Hepatocyte (in vitro differentiated cells): Measurements from ENCODE around the gene ATCAY. TPM values are rescaled to one million over a fixed set of nuclear protein-coding genes. Genes with fewer than 3 reads are reported as not detected.
A peak's percentile ranks its signal among the peaks of the same experiment; 100 is the strongest.

Experiments
- DNase-seq: peaks from one replicate; pipeline ENCODE4 v3.0.0-alpha.2; 2016; ENCODE audit warnings: low spot score
- H2AFZ ChIP-seq: fragments of 200-600 bp; sonication (generic); 2 replicates; pipeline ENCODE4 v1.6.0; 2016; ENCODE audit warnings: antibody characterized with exemption, mild to moderate bottlenecking
- H3K27ac ChIP-seq: fragments of 200-600 bp; sonication (generic); 2 replicates; pipeline ENCODE4 v1.5.1; 2016; ENCODE audit warnings: mild to moderate bottlenecking
- H3K27me3 ChIP-seq: fragments of 200-600 bp; sonication (generic); 2 replicates; pipeline ENCODE4 v1.6.1; 2016
- H3K36me3 ChIP-seq: fragments of 200-600 bp; sonication (generic); replicated peaks from 2 replicates; pipeline ENCODE4 v1.5.1; 2016; ENCODE audit warnings: low read depth; ENCODE audit not compliant: insufficient read depth
- H3K4me1 ChIP-seq: fragments of 200-600 bp; sonication (generic); 2 replicates; pipeline ENCODE4 v1.5.1; 2016; ENCODE audit warnings: mild to moderate bottlenecking, moderate library complexity; ENCODE audit not compliant: insufficient read depth
- H3K4me2 ChIP-seq: fragments of 200-600 bp; sonication (generic); 2 replicates; pipeline ENCODE4 v1.6.0; 2016
- H3K4me3 ChIP-seq: fragments of 200-600 bp; sonication (generic); 2 replicates; pipeline ENCODE4 v1.5.1; 2016; ENCODE audit warnings: mild to moderate bottlenecking
- H3K79me2 ChIP-seq: fragments of 200-600 bp; sonication (generic); 2 replicates; pipeline ENCODE4 v1.6.0; 2017; ENCODE audit warnings: mild to moderate bottlenecking
- H3K9me2 ChIP-seq: fragments of 200-600 bp; sonication (generic); replicated peaks from 2 replicates; pipeline ENCODE4 v1.6.0; 2017; ENCODE audit warnings: mild to moderate bottlenecking; ENCODE audit not compliant: insufficient read depth
- H3K9me3 ChIP-seq: fragments of 200-600 bp; sonication (generic); 2 replicates; pipeline ENCODE4 v1.5.1; 2016; ENCODE audit warnings: low read depth, mild to moderate bottlenecking
- H4K20me1 ChIP-seq: fragments of 200-600 bp; sonication (generic); 2 replicates; pipeline ENCODE4 v1.6.0; 2016; ENCODE audit warnings: mild to moderate bottlenecking; ENCODE audit not compliant: insufficient read depth, poor library complexity, severe bottlenecking
- EZH2 ChIP-seq: fragments of 200-600 bp; sonication (generic); IDR thresholded peaks from 2 replicates; pipeline ENCODE4 v1.6.1; 2016; ENCODE audit warnings: antibody characterized with exemption, mild to moderate bottlenecking, borderline replicate concordance
- EZH2phosphoT487 ChIP-seq: fragments of 200-600 bp; sonication (generic); IDR thresholded peaks from one replicate; pipeline ENCODE4 v1.6.1; 2018; ENCODE audit warnings: antibody characterized with exemption, mild to moderate bottlenecking, low read depth, moderate library complexity; ENCODE audit not compliant: unreplicated experiment, severe bottlenecking
- WGBS: methylation state at CpG from one replicate; pipeline ENCODE4 v1.1.6; 2016; ENCODE audit warnings: low lambda C conversion rate; ENCODE audit errors: missing lambda C conversion rate; 5-methylcytosine and 5-hydroxymethylcytosine counted together
- polyA plus RNA-seq: library from polyadenylated mRNA; unstranded; fragments of >200 nt; fragmentation: Nextera tagmentation; extraction: Ambion mirVana; gene quantifications from 2 replicates; pipeline ENCODE4 v1.2.1, GENCODE V29; 2016
- total RNA-seq: library from RNA; depleted of rRNA; stranded (reverse); fragments of >200 nt; gene quantifications from 2 replicates; pipeline ENCODE4 v1.2.3, GENCODE V29; 2014
- TF ChIP-seq, protein P1 (sequence below): fragments of 200-600 bp; sonication (generic); IDR thresholded peaks from 2 replicates; pipeline ENCODE4 v1.5.1; 2016; ENCODE audit warnings: antibody characterized with exemption, mild to moderate bottlenecking; ENCODE audit not compliant: poor library complexity

Gene ATCAY
- total and polyA plus RNA-seq, 2 experiments from 2014 or later: 0.13 TPM; not detected in 1

DNA sequence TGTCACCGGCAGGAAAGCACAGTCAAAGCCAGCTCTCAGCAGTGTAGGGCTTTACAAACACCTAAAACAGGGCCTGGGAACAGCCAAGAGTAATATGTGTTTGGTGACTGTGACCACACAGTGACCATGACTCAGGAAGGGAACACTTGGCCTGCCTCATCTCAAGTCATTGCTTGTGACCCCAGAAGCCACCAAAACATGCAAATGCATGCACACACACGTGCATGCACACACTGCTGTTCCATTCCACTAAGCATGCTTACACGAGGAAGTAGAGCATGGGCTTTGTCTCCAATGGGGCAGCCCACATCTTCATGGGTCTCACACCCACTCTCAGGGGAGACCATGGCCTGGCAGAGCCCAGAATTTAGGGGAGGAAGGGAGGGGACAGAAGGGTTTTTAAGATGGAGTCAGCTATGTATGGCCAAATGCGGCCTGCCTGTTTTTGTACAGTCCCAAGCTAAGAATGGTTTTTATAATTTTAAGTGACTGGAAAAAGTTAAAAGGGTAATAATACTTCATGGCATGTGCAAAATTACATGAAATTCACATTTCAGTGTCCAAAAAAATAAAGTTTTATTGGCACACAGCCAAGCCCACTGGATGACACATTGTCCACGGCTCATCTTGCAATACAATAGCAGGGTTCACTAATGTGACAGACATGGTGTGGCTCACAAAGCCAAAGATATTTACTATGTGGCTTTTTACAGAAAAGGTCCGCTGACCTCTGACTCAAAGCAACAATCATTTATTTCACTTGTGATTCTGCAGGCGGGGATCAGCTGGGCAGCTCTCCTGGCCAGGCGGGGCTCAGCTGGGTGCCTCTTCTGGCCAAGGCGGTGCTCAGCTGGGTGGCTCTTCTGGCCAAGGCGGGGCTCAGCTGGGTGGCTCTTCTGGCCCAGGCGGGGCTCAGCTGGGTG lies 29.0 kb upstream of the ATCAY start:
- no peaks in the 10 kb centered on the region for H3K36me3 ChIP-seq
- no peaks in the 10 kb centered on the region for H3K4me1 ChIP-seq
- no peaks in the 10 kb centered on the region for H3K9me2 ChIP-seq
- H3K4me3 ChIP-seq: no peak overlapping the region
- H4K20me1 ChIP-seq: no peaks in the 10 kb centered on the region
- H3K79me2 ChIP-seq: no peaks in the 10 kb centered on the region
- H3K4me2 ChIP-seq: no peak overlapping the region
- TF ChIP-seq EZH2phosphoT487: no peak
- TF ChIP-seq EZH2: no peak
- TF ChIP-seq, protein P1, sequence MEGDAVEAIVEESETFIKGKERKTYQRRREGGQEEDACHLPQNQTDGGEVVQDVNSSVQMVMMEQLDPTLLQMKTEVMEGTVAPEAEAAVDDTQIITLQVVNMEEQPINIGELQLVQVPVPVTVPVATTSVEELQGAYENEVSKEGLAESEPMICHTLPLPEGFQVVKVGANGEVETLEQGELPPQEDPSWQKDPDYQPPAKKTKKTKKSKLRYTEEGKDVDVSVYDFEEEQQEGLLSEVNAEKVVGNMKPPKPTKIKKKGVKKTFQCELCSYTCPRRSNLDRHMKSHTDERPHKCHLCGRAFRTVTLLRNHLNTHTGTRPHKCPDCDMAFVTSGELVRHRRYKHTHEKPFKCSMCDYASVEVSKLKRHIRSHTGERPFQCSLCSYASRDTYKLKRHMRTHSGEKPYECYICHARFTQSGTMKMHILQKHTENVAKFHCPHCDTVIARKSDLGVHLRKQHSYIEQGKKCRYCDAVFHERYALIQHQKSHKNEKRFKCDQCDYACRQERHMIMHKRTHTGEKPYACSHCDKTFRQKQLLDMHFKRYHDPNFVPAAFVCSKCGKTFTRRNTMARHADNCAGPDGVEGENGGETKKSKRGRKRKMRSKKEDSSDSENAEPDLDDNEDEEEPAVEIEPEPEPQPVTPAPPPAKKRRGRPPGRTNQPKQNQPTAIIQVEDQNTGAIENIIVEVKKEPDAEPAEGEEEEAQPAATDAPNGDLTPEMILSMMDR: no peak
- no peak overlapping the region for H2AFZ ChIP-seq
- no peaks in the 10 kb centered on the region for H3K9me3 ChIP-seq
- no peaks in the 10 kb centered on the region for H3K27me3 ChIP-seq
- DNase-seq: no peak
- no peak overlapping the region for H3K27ac ChIP-seq
- WGBS: 97% methylated on average over 11 of the region's 11 CpGs

GRCh38 chr19:3852177-3852511 lies 28.3 kb upstream of the ATCAY start:
- WGBS: 90% methylated on average over 1 of the region's 1 CpG
- TF ChIP-seq EZH2phosphoT487 (no peak), EZH2 (no peak)
- TF ChIP-seq, protein P1: no peak
- H3K36me3 ChIP-seq: no peaks in the 10 kb centered on the region

DNA sequence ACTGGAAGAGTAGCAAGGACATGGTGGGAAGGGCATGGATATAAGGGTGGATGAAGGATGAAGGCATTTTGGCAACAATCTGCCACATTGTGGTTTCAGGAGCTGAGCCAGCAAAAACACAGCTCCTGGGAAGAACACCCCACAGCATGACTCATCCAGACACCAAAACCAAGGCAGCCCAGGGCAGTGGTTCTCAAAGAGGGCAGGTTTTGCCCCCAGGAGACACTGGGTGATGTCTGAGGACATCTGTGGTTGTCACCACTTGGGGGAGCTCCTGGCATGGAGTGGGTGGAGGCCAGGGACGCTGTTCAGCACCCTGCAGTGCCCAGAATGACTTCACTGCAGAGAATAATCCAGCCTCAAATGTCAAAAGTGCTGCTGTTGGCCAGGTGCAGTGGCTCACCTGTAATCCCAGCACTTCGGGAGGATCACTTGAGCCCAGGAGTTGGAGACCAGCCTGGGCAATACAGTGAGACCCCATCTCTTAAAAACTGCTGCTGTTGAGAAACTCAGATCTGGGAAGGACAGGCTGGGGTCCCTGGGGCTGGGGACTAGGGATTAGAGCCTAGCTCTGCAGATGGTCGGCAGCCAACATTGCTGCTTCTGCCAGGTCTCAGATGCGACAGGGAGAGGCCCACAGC lies 27.8 kb upstream of the ATCAY start:
- no peak for DNase-seq
- Histone ChIP-seq H3K4me2 (no peak overlapping the region), H3K79me2 (no peaks in the 10 kb centered on the region), H3K9me3 (no peaks in the 10 kb centered on the region), H4K20me1 (no peaks in the 10 kb centered on the region), H3K4me1 (no peaks in the 10 kb centered on the region), H3K9me2 (no peaks in the 10 kb centered on the region), H3K27me3 (no peaks in the 10 kb centered on the region), H3K36me3 (no peaks in the 10 kb centered on the region), H3K27ac (no peak overlapping the region), H2AFZ (no peak overlapping the region), H3K4me3 (no peak overlapping the region)
- 87% methylated on average over 4 of the region's 4 CpGs for WGBS
- no peak for TF ChIP-seq EZH2phosphoT487
- TF ChIP-seq, protein P1: peak; percentile 18

More at GRCh38 chr19:3852177-3852511, 28.3 kb upstream of the ATCAY start:
- H3K27me3 ChIP-seq: no peaks in the 10 kb centered on the region
- no peaks in the 10 kb centered on the region for H4K20me1 ChIP-seq
- no peaks in the 10 kb centered on the region for H3K79me2 ChIP-seq
- no peak overlapping the region for H2AFZ ChIP-seq
- no peak overlapping the region for H3K27ac ChIP-seq
- no peaks in the 10 kb centered on the region for H3K9me3 ChIP-seq
- H3K9me2 ChIP-seq: no peaks in the 10 kb centered on the region
- H3K4me1 ChIP-seq: no peaks in the 10 kb centered on the region
- DNase-seq: no peak
- H3K4me2 ChIP-seq: no peak overlapping the region
- no peak overlapping the region for H3K4me3 ChIP-seq
